HPDE6-E6E7 (cell line): Measurements from ENCODE around the gene WSCD2.

Source experiments
- DNase-seq: peaks from one replicate; pipeline ENCODE4 v3.0.0; 2011; ENCODE audit warnings: missing footprints; ENCODE audit errors: extremely low spot score

WSCD2 gene

GRCh38 chr12:108126990-108127501, 2.0 kb upstream of the WSCD2 start:
- DNase-seq, result no peak

- DNase-seq, result no peak
Observed at GRCh38 chr12:108127654-108128053, 1.4 kb upstream of the WSCD2 start.

- DNase-seq, result no peak
Observed at GRCh38 chr12:108128221-108129016, 669 bp upstream of the WSCD2 start.

GRCh38 chr12:108131035-108131434, 1.9 kb downstream of the WSCD2 start:
- no peak for DNase-seq

GRCh38 chr12:108131657-108132126, 2.6 kb downstream of the WSCD2 start:
- no peak for DNase-seq

- DNase-seq, result no peak
Observed at GRCh38 chr12:108133482-108133881, 4.4 kb downstream of the WSCD2 start.

- no peak for DNase-seq
Observed at GRCh38 chr12:108134744-108135143, 5.7 kb downstream of the WSCD2 start.

GRCh38 chr12:108135627-108136026, 6.5 kb downstream of the WSCD2 start:
- no peak for DNase-seq

GRCh38 chr12:108136697-108137096, 7.6 kb downstream of the WSCD2 start:
- no peak for DNase-seq

- no peak for DNase-seq
Observed at GRCh38 chr12:108139454-108139853, 10.4 kb downstream of the WSCD2 start.

- no peak for DNase-seq
Observed at GRCh38 chr12:108140501-108140900, 11.4 kb downstream of the WSCD2 start.

- DNase-seq, result no peak
Observed at GRCh38 chr12:108141600-108142130, 12.6 kb downstream of the WSCD2 start.

GRCh38 chr12:108143144-108143543, 14.1 kb downstream of the WSCD2 start:
- no peak for DNase-seq

GRCh38 chr12:108144080-108144479, 15.0 kb downstream of the WSCD2 start:
- DNase-seq, result no peak

GRCh38 chr12:108145011-108145410, 15.9 kb downstream of the WSCD2 start:
- no peak for DNase-seq

- DNase-seq, result no peak
Observed at GRCh38 chr12:108146035-108146893, 17.2 kb downstream of the WSCD2 start.

GRCh38 chr12:108147279-108147678, 18.2 kb downstream of the WSCD2 start:
- no peak for DNase-seq

GRCh38 chr12:108148521-108149074, 19.5 kb downstream of the WSCD2 start:
- DNase-seq, result no peak

GRCh38 chr12:108150436-108150835, 21.3 kb downstream of the WSCD2 start:
- DNase-seq, result no peak

- DNase-seq, result no peak
Observed at GRCh38 chr12:108151533-108152169, 22.6 kb downstream of the WSCD2 start.

GRCh38 chr12:108152170-108152538, 23.1 kb downstream of the WSCD2 start:
- DNase-seq, result no peak

- no peak for DNase-seq
Observed at GRCh38 chr12:108156717-108157116, 27.6 kb downstream of the WSCD2 start.
